ENCODE data around the gene KATNBL1.
"Not testable (repeated sequence)": the region's sequence is repeated elsewhere in the genome, so short reads cannot be mapped to it uniquely, and the experiment has no call there.

The KATNBL1 gene

DNA sequence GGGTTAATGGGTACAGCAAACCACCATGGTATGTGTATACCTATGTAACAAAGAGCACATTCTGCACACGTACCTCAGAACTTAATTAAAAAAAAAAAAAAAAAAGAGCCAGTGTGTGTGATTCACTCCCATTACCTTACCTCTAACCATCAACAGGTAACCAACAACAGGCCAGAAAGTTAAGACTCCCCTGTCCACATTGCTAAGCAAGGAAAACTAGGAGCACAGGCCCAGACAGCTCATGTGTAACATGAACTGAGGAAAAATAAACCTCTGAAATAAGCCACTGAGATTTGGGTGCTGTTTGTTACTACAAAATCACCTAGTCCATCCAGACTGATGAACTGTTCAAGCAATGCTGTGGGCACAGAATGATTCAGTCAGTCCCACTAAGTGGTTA lies 6.0 kb downstream of the KATNBL1 start:
- in situ Hi-C loops (cut with MboI; ENCODE audit: low sequenced_read_pairs): no loop called here

GRCh38 chr15:34203305-34203704 lies 6.6 kb downstream of the KATNBL1 start:
- in situ Hi-C loops (cut with MboI; ENCODE audit: low sequenced_read_pairs): no loop called here

GRCh38 chr15:34193272-34193671 lies 16.6 kb downstream of the KATNBL1 start:
- in situ Hi-C loops (cut with MboI; ENCODE audit: low sequenced_read_pairs): not testable (repeated sequence)

- in situ Hi-C loops (cut with MboI; ENCODE audit: low sequenced_read_pairs): no loop called here
Observed at GRCh38 chr15:34188711-34189110, 21.2 kb downstream of the KATNBL1 start.

GRCh38 chr15:34185666-34186065 lies 24.2 kb downstream of the KATNBL1 start:
- in situ Hi-C loops (cut with MboI; ENCODE audit: low sequenced_read_pairs): no loop called here

DNA sequence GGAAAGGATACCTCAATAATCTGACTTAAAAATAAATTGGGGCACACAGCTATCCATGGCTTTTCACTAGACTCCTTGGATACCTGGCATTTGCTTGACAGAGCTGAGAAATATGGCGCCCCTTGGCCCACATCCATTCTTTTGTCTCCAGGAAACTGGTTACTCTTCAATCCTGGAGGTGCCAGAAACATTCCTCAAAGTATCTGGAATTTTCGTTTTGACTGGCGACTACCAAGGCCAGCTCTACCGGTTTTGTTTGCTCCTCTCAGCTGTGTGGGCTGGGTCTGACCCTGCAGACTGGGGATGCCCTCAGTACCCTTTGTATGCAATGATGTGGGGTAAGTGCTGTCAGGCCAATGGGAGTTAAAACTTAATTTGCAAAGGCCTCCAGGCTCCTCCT lies 27.0 kb downstream of the KATNBL1 start:
- in situ Hi-C loops (cut with MboI; ENCODE audit: low sequenced_read_pairs): no loop called here

DNA sequence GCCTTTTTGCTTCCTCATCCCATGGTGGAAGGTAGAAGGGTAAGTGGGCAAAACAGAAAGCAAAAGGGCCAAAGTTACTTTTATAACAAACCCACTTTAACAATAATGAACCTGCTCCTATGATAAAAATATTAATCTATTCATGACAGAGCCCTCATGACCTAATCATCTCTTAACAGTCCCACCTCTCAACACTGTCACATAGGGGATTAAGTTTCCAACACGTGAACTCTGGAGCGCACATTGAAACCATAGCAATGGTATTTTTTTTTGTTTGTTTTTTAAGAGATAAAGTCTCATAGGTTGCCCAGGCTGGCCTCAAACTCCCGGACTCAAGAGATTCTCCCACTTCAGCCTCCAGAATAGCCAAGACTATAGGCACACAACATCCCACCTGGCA lies 30.7 kb downstream of the KATNBL1 start:
- in situ Hi-C loops (cut with MboI; ENCODE audit: low sequenced_read_pairs): no loop called here

DNA sequence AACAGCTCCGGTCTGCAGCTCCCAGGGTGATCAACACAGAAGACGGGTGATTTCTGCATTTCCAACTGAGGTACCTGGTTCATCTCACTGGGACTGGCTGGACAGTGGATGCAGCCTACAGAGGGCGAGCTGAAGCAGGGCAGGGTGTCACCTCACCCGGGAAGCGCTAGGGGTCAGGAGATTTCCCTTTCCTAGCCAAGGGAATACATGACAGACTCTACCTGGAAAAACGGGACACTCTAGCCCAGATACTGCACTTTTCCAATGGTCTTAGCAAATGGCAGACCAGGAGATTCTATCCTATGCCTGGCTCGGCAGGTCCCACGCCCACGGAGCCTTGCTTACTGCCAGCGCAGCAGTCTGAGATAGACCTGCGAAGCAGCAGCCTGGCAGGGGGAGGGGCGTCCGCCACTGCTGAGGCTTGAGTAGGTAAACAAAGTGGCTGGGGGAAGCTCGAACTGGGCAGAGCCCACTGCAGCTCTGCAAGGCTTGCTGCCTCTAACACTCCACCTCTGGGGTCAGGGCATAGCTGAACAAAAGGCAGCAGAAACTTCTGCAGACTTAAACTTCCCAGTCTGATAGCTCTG lies 43.8 kb downstream of the KATNBL1 start:
- in situ Hi-C loops (cut with MboI; ENCODE audit: low sequenced_read_pairs): not testable (repeated sequence)

DNA sequence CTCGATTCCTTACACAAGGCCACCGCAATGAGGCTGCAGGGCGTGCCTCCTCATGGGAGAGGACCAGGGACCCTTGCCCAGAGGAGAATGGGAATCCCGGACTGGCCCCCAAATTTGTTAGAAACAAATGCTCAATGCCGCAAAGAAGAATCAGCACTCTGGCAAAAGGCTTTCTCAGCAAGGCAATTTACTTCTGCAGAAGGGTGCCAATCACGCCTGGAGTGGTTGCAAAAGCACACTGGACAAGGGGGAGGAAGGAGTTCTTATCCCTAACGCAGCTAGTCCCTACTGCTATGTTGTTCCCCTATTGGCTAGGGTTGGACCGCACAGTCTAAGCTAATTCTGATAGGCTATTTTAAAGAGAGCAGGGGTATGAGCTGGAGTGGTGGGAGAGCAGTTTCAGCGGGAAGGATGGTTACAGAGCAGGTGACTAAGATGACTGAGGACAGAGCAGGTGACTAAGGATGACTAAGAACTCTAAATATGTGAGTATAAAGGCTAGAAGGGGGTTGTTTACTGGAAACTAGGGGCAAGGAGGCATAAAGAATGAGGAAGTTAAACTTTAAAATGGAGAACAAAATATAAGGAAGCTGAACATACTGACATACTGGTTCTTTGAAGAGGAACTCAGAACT lies 48.5 kb downstream of the KATNBL1 start:
- in situ Hi-C loops (cut with MboI; ENCODE audit: low sequenced_read_pairs): no loop called here

DNA sequence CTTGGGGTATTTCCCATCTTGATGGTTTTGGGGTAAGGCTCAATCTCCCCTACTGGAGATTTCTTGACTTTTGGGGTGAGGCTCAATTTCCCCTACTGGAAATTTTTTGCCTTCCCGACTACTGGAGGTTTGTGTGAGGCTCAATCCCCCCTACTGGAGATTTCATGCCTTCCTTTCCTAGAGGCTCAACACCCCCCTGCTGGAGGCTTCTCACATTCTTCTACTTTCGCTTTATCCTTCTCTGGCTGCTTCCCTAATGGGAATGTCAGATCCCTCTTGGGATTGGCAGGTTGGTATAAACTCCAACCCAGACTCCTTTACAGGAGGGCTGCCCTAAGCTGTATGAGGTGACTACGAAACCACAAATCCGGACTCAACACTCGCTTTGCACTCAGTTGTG lies 49.2 kb downstream of the KATNBL1 start:
- in situ Hi-C loops (cut with MboI; ENCODE audit: low sequenced_read_pairs): no loop called here

- in situ Hi-C loops (cut with MboI; ENCODE audit: low sequenced_read_pairs): no loop called here
Observed at GRCh38 chr15:34158355-34158754, 51.5 kb downstream of the KATNBL1 start.

DNA sequence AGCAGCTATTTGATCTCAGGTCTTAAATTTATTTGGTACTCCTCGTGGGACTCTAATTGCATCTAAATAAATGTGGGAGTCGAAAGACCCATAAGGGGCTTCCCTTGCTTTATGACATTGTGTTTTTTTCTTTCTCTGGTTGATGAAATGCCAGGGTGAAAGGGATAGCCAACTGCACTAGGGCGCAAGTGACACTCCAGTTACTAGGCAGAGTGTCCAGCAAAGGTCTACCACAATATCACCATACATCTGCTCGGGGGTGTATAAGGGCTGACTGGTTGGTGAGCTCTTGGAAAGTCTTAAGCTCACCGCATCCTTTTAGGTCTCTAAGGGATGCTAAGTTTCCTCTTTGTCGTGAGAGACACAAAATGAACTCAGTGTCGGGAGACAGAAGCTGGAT lies 54.0 kb downstream of the KATNBL1 start:
- in situ Hi-C loops (cut with MboI; ENCODE audit: low sequenced_read_pairs): no loop called here

GRCh38 chr15:34154725-34155204 lies 55.1 kb downstream of the KATNBL1 start:
- in situ Hi-C loops (cut with MboI; ENCODE audit: low sequenced_read_pairs): no loop called here

DNA sequence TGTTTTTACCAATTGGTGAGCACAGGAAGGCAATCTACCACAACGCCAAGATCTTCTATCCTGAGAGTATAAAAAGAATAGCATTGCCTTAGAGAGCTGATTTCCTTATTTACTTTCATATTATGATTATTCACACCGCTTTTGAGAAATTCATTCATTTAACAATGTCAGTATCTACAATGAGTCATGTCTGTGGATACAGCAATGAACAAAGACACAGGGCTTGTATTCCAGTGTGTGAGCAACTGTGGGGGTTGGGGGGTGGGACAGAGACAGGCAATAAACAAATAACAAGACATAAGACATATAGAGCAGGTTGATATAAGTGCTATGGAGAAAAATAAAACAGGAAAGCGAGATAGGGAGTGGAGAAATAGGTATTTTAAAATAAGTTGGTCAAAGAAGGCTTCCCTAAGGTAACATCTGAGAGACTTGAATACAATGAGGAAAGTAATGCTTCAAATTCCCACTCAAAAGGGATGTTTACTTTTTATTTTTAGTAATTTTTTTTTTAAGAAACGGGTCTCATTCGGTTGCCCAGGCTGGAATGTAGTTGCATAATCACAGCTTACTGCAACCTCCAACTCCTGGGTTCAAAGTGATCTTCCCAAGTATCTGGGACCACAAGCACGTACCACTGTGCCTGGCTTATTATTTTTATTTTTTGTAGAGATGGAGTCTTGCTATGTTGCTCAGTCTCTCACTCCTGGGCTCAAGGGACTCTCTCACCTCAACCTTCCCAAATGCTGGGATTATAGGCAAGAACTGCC lies 62.3 kb downstream of the KATNBL1 start:
- in situ Hi-C loops (cut with MboI; ENCODE audit: low sequenced_read_pairs): no loop called here

- in situ Hi-C loops (cut with MboI; ENCODE audit: low sequenced_read_pairs): no loop called here
Observed at GRCh38 chr15:34133511-34133910, 76.4 kb downstream of the KATNBL1 start.

- in situ Hi-C loops (cut with MboI; ENCODE audit: low sequenced_read_pairs): no loop called here
Observed at GRCh38 chr15:34132881-34133280, 77.0 kb downstream of the KATNBL1 start.

- in situ Hi-C loops (cut with MboI; ENCODE audit: low sequenced_read_pairs): no loop called here
Observed at GRCh38 chr15:34128898-34129297, 81.0 kb downstream of the KATNBL1 start.

DNA sequence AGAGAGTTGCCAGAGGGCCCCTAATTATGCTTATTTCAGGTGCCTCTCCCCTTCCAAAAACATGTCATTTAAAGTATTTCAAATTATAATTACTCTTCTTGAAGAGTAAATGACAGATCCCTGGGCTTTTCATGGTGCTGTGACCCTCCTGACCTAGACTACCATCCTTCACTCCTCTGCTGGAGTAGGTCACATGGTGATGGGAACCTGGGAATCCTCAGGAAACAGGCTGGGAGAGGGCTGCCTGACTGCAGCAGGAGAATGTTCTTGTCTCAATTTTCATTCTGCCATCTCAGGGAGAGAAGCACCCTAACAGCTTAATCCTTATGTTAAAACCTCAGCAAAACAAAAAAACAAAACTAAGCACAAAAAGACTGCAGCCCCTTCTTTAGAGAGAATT lies 83.4 kb downstream of the KATNBL1 start:
- in situ Hi-C loops (cut with MboI; ENCODE audit: low sequenced_read_pairs): no loop called here

DNA sequence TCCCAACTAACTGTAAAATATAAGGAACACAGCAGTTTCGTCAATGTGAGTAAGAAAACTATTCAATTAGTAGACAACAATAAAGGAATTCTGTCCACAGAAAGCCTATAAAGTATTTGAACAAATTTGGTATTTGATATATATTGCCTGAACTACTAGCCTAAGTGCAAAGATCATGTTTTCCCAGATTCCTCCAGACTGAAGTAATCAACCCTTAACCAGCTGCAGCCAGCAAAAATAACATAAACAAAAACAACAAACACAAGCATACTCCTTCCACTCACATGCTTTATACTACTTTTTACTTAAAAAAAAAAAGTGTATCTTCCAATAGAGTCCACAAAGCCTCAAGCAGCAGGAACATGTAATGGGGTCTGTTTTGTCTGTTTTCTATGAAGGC lies 84.0 kb downstream of the KATNBL1 start:
- in situ Hi-C loops (cut with MboI; ENCODE audit: low sequenced_read_pairs): no loop called here

DNA sequence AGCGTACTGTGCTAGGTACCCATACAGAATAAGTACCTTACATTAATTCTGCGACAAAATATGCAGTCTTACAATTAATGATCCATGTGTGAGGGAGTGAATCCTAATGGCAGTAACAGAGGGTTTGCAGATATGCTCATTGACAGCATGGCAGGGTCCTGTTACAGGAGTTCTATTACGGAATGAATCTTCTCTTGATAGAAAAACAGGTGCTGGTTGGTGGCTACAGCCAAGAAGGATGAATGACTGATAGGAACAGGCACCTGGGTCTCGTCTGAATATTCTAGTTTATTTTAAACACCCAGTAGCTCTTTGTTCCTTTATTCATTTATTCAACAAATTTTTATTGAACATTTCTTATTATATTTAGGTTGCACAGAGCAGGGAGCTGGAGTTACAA lies 85.2 kb downstream of the KATNBL1 start:
- in situ Hi-C loops (cut with MboI; ENCODE audit: low sequenced_read_pairs): no loop called here

GRCh38 chr15:34122771-34123183 lies 87.1 kb downstream of the KATNBL1 start:
- in situ Hi-C loops (cut with MboI; ENCODE audit: low sequenced_read_pairs): no loop called here

DNA sequence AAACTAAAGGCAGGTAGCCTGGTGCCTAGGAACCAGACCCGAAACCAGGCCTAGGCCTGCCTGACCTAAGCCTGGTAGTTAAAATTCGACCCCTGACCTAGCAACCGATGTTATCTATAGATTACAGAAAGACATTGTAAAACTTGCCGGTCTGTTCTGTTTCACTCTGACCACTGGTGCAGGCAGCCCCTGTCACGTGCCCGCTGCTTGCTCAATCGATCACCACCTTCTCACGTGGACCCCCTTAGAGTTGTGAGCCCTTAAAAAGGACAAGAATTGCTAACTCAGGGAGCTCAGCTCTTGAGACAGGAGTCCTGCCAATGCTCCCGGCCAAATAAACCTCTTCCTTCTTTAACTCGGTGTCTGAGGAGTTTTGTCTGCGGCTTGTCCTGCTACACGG lies 88.1 kb downstream of the KATNBL1 start:
- in situ Hi-C loops (cut with MboI; ENCODE audit: low sequenced_read_pairs): not testable (repeated sequence)

Measured in hTERT RPE-1 (cell line).